WERI-Rb-1 (cell line): Measurements from ENCODE around the gene SFMBT2.

Source experiments
- DNase-seq: peaks from one replicate; pipeline ENCODE4 v3.0.0-alpha.2; 2020
- H3K27ac ChIP-seq: fragments of 250-450 bp; sonication (Bioruptor Pico); 2 replicates; pipeline ENCODE4 v1.5.1; 2020; ENCODE audit warnings: mild to moderate bottlenecking, moderate library complexity
- H3K27me3 ChIP-seq: fragments of 250-450 bp; sonication (Bioruptor Pico); 2 replicates; pipeline ENCODE4 v1.5.1; 2021; ENCODE audit warnings: mild to moderate bottlenecking, low read depth, moderate library complexity; ENCODE audit not compliant: insufficient read depth, severe bottlenecking
- H3K36me3 ChIP-seq: fragments of 250-450 bp; sonication (Bioruptor Pico); 2 replicates; pipeline ENCODE4 v1.5.1; 2020; ENCODE audit warnings: mild to moderate bottlenecking, moderate library complexity
- H3K4me3 ChIP-seq: 2 replicates; pipeline ENCODE4 v1.5.1; 2011; ENCODE audit warnings: low read depth, mild to moderate bottlenecking, control low read depth, low read length
- H3K9me3 ChIP-seq: fragments of 250-450 bp; sonication (Bioruptor Pico); 2 replicates; pipeline ENCODE4 v1.5.1; 2021; ENCODE audit warnings: mild to moderate bottlenecking, moderate library complexity; ENCODE audit not compliant: severe bottlenecking
- CTCF ChIP-seq: IDR thresholded peaks from 2 replicates; pipeline ENCODE4 v1.5.1; 2011; ENCODE audit warnings: low read depth, mild to moderate bottlenecking, control low read depth, inconsistent platforms, low read length

The SFMBT2 gene

GRCh38 chr10:7285522-7286322, 125.1 kb downstream of the SFMBT2 start:
- Histone ChIP-seq H3K36me3 (no peaks in the 10 kb centered on the region), H3K27ac (no peak overlapping the region), H3K27me3 (no peaks in the 10 kb centered on the region), H3K4me3 (no peak overlapping the region), H3K9me3 (no peaks in the 10 kb centered on the region)
- no peak for TF ChIP-seq CTCF
- DNase-seq, result no peak

DNA sequence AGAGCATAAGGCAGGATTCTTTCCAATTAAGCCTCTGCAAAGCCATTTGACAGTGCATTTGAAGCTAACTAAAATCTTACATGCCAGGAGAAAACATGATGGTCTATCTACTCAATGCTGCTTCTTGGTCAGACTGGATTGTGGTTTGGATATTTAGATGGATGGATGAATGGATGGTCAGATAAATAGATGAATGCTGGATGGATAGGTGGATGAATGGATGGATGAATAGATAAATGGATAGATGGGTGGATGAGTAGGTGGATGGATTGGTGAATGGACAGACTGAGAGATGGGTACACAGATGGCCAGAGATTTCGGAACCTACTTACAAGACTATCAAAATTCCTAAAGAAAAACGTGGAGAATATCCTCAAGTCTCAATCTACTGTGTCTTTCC, 127.6 kb downstream of the SFMBT2 start:
- H3K27ac ChIP-seq, result no peak overlapping the region
- no peaks in the 10 kb centered on the region for H3K9me3 ChIP-seq
- H3K27me3 ChIP-seq, result no peaks in the 10 kb centered on the region
- no peak overlapping the region for H3K4me3 ChIP-seq
- H3K36me3 ChIP-seq, result no peaks in the 10 kb centered on the region
- no peak for TF ChIP-seq CTCF
- DNase-seq, result no peak

- no peak overlapping the region for H3K4me3 ChIP-seq
- no peak for DNase-seq
- H3K27me3 ChIP-seq, result no peaks in the 10 kb centered on the region
- H3K27ac ChIP-seq, result no peak overlapping the region
- H3K9me3 ChIP-seq, result no peaks in the 10 kb centered on the region
- H3K36me3 ChIP-seq, result no peaks in the 10 kb centered on the region
- TF ChIP-seq CTCF, result no peak
Measured at GRCh38 chr10:7282457-7282856, 128.4 kb downstream of the SFMBT2 start.

- H3K9me3 ChIP-seq, result no peaks in the 10 kb centered on the region
- no peak overlapping the region for H3K4me3 ChIP-seq
- no peak overlapping the region for H3K27ac ChIP-seq
- no peaks in the 10 kb centered on the region for H3K27me3 ChIP-seq
- no peaks in the 10 kb centered on the region for H3K36me3 ChIP-seq
- DNase-seq, result no peak
- TF ChIP-seq CTCF, result no peak
Measured at GRCh38 chr10:7281429-7281828, 129.4 kb downstream of the SFMBT2 start.

GRCh38 chr10:7279303-7279702, 131.5 kb downstream of the SFMBT2 start:
- no peak overlapping the region for H3K27ac ChIP-seq
- H3K4me3 ChIP-seq, result no peak overlapping the region
- H3K36me3 ChIP-seq, result no peaks in the 10 kb centered on the region
- H3K27me3 ChIP-seq, result peaks cover 3% of the 10 kb centered on the region
- no peaks in the 10 kb centered on the region for H3K9me3 ChIP-seq
- no peak for DNase-seq
- no peak for TF ChIP-seq CTCF

DNA sequence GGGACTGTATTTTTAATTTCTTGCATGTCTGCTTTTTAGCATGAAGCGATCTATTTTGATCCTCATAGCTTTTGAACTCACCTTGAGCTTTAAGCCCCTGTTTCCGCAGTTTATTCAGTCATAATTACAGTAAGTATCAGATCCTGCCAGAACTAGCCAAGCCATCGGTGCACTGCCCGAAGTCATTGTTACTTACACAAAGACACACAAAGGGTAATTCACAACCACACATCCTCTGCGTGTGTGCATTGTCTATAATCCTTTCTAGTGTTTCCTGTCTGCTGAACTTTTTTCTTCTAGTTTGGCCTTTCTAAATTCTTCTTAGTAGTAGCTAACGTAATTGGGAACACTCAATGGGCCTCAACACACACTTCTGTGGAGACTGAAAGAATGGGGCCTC, 133.0 kb downstream of the SFMBT2 start:
- Histone ChIP-seq H3K9me3 (no peaks in the 10 kb centered on the region), H3K27ac (no peak overlapping the region), H3K4me3 (no peak overlapping the region), H3K27me3 (peaks cover 3% of the 10 kb centered on the region), H3K36me3 (no peaks in the 10 kb centered on the region)
- TF ChIP-seq CTCF, result no peak
- DNase-seq, result no peak
